Measurements from ENCODE around the gene TXK.

TXK gene

GRCh38 chr4:48100256-48100655 is 33.8 kb downstream of the TXK start:
- no peak for DNase-seq

DNA sequence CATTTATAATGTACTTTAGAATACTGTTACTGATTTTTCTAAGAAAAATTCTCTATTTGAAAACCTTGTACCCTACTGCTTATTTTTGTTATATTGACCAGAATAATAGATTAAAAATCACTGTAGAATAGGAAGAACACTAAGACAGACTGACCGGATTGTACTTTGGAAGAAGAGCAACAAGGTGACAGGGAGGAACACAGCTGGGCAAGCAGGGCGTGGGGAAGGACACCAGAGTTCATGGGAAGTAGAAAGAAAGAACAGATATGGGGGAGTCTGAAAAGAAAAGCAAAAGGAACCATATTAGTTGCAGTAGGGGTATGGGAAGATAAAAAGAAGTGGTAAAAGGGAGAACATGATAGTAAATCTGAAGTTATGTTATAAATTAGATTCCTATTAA is 38.6 kb downstream of the TXK start:
- DNase-seq, result no peak

GRCh38 chr4:48093991-48094416 is 40.0 kb downstream of the TXK start:
- DNase-seq, result no peak

DNA sequence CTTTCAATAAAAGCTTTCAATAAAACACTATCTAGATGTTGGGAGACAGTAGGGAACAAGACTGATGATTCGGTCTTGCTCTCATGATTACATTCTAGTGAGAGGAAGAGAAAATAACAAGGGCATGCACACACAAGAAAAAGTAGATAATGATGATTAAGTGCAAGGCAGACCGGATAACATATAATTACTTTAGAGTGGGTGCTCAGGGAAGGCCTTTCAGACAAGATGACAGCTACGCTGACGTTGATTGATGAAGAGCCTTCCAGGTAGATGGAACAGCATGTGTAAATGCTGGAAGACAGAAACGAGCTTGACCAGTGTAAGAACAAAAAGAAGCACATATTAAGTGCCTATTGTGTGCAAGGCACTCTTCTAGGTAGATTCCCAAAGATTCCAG is 43.4 kb downstream of the TXK start:
- DNase-seq, result peak; percentile 69

GRCh38 chr4:48085821-48086589 is 48.0 kb downstream of the TXK start:
- no peak for DNase-seq

DNA sequence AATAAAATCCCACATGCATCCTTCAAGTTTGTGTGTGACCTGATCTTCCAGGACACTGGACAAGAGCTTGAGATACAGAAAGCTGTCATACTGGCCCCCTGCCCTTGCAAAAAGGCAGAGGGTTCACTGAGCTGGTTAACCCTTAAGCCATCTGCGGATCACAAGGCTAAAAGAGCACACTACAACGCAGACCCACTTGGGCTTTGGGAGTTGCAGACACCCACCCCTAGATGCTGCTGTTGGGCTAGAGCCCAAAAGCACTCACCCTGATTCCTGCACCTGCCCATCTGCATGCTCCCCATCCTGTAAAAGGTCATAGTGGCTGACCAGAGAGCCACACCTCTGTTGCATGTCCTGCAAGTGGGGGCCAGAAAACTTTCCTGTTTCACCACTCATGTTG is 51.1 kb downstream of the TXK start:
- DNase-seq, result no peak

- DNase-seq, result no peak
These were observed 52.9 kb downstream of the TXK start for GRCh38 chr4:48081196-48081595.

- no peak for DNase-seq
These were observed 54.1 kb downstream of the TXK start for GRCh38 chr4:48079972-48080391.

DNA sequence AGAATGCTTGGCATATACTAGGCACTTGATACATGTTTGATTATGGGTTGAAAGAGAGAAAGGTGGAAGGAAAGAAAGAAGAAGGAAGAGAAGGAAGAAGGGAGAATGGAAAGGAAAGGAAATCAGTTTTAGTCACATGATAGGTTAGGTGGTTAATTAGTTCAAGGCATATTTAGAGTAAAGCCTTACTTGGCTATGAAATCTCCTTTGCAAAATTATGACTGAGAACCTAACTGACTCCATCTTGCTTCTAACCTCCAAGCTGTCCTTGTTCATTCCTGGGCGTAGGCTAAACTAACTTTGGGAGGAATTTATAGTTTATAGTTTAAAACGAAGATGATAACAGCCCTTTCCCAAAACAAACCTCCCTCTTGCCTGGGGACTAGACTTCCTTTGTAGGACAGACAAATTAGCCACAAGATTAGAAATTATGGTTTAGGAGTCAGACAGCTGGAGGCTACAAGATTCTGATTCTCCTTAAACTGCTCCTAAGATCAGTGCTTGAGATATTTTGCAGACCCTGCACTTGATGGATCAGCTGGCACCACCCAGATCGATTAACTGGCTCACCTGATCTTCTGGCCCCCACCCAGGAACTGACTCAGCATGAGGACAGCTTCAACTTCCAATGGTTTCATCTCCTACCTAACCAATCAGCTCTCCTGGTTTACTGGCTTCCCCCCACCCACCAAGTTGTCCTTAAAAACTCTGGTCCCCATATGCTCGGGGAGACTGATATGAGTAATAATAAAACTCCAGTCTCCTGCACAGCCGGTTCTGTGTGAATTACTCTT is 55.0 kb downstream of the TXK start:
- no peak for DNase-seq

DNA sequence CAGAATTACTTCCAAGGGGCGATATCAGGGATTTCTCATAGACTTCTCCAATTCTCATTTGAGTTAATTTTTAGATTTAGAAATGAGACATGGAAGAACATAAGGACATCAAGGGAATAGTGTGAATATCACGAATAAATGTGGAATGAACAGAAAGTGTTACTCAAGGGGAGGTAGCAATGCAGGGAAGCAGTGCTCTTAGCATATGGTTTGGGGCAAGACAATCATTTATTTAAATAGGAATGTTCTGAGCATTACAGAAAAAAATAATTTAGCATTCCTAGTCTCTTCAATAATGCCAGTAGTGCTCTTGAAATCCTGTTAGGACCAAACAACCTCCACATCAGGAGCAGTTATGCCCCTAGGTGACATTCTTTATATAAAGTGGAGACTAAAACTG is 55.6 kb downstream of the TXK start:
- DNase-seq, result no peak

GRCh38 chr4:48074657-48075056 is 59.4 kb downstream of the TXK start:
- no peak for DNase-seq

DNA sequence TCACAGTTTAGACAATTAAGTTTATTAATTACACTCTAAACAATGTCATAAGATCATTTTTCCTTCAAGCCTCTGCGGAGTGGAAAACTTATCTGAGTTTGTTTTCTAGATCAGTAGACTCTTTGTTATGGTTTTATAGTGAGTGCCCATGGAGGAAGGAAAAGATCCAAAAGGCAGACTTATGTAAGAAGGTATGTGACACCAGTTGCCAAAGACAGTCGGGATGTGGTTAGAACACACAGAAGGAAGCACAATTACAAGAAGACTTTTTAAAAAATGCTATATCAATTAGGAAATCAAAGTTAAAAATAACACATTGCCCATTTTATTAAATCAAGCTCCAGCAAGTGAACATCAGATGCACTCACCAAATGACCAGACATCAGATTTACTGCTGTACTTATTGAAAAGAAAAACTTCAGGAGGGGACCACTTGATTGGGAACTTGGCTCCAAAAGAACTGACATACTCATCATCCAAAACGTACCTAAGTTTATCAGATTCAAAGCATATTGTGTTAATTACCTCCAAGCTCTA is 60.4 kb downstream of the TXK start:
- no peak for DNase-seq

GRCh38 chr4:48071191-48071590 is 62.9 kb downstream of the TXK start:
- no peak for DNase-seq

DNA sequence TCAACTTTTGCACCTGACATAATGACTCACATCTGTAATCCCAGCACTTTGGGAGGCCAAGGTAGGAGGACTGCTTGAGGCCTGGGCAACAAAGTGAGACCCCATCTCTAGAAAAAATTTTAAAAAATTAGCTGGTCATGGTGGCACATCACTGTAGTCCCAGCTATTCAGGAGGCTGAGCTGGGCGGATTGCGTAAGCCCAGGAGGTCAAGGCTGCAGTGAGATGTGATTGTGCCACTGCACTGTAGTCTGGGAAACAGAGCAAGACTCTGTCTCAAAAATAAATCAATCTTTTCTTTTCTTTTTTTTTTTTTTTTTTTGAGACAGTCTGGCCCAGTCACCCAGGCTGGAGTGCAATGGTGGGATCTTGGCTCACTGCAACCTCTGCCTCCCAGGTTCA is 65.0 kb downstream of the TXK start:
- DNase-seq, result no peak

GRCh38 chr4:48068182-48068581 is 65.9 kb downstream of the TXK start:
- DNase-seq, result no peak

GRCh38 chr4:48067536-48067935 is 66.5 kb downstream of the TXK start:
- DNase-seq, result no peak

DNA sequence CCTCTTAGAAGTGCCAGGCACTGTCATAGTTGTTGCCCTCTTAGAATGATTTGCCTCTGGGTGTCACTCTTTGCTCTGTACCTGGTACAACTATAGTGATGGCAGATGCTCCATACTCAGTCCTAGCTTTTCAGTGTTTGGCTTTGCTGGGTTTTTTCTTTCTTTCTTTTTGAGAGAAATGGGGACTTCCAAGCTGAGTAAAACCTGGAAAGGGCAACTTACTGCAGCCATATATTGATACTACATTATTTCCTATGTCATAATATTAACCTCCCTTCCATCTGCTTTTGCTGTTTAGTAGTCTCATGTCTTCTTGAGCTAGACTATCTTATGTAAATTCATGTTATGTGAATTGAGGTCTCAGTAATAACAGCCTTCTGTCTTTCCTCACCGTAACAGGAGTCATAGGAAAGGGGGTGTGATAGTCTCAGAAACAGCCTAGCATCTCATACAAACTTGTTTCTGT is 68.4 kb downstream of the TXK start:
- DNase-seq, result no peak

DNA sequence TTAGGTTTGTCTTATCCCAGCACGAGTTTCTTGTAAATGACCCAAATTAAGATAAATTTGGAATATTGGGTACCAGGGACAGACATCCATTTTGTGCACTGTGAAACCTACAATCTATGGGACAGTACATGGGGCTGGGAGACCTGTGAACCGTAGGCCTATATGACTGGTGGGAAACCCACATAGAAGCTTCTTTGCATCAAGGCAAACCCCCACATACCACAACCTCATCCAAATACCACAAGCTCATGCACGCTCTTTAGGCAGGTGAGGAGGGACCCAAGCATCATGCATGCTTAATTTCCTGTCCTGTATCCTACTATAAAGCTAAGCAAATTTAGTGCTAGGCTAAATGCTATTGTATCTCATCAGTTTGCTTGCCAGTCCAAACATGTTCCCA is 69.7 kb downstream of the TXK start:
- no peak for DNase-seq

- no peak for DNase-seq
These were observed 75.2 kb downstream of the TXK start for GRCh38 chr4:48058617-48059530.

DNA sequence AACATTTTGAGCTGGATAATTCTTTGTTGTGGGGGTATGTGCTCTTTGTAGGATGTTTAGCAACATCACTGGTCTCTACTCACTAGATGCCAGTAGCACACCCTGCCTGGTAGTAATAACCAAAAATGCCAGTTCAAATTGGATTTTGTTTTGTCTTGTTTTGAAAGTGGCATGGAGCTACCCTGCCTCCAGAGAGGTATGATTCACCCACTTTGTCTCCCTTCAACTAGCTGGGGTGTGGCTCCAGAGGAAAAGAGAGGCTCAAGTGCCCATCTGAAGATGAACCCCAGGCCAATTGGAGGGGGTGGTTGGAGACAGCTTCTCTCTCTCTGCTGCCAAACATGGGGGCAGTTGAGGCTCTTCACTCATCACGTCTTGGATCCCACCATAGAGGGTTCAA is 83.0 kb downstream of the TXK start:
- DNase-seq, result no peak

- no peak for DNase-seq
These were observed 84.6 kb downstream of the TXK start for GRCh38 chr4:48049483-48049882.

DNA sequence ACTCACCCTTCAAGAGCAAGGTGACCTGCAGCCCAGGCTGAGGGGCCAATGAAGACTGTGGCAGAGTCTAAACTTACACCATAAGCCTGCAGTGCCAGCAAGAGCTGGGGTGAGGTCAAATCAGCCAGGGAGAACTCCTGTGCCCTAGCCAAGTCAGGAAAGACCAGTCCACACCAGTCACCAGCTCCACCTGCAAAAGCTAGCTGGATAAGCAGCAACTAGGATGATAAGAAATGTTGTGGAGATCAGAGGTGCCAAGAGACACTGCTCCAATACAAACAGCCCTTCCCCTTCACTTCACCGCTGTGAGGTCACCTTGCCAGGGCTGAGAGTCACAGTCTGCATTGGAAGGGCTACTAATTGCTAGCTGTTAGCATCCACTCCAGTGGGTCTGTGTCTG is 86.2 kb downstream of the TXK start:
- DNase-seq, result no peak

GRCh38 chr4:48047421-48047844 is 86.6 kb downstream of the TXK start:
- DNase-seq, result no peak

Measured in NCI-H1436 treated with DMSO at 0.1 percent for 48 hours (cell line).